PC-3 (cell line): ENCODE data around the gene MICB.

Experiments
- EZH2 ChIP-seq: fragments of 300-600 bp; sonication (generic); IDR thresholded peaks from one replicate; pipeline ENCODE4 v1.6.1; 2017; ENCODE audit warnings: antibody characterized with exemption, mild to moderate bottlenecking, low read length; ENCODE audit not compliant: unreplicated experiment
- EZH2phosphoT487 ChIP-seq: fragments of 300-600 bp; sonication (generic); IDR thresholded peaks from 2 replicates; pipeline ENCODE4 v1.6.1; 2018; ENCODE audit warnings: mild to moderate bottlenecking, antibody characterized with exemption, low read length, borderline replicate concordance
- TF ChIP-seq, protein P1 (sequence below): fragments of 300-600 bp; sonication (generic); conservative IDR thresholded peaks from 2 replicates; pipeline ENCODE4 v1.5.1; 2017; ENCODE audit warnings: antibody characterized with exemption, low read depth, mild to moderate bottlenecking, low read length

DNA sequence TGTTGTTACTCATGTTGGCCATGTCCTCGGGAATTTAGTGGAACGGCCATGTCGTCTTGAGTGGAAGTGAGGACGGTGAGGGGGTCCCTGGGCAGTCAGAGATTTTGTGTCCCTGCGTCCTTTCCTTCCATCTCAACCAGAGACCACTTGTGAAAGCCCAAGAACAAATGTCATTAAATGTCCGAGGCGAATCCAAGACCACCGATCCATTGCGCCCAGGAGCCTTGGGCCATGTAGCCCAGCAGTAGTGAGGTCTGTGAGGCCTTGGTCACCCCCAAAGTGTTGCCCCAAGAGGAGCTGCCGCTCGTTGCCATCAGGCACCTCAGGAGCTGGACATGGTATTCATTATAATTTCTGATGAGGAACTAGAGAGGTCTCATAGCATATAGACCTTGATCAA, 17.4 kb upstream of the MICB start:
- TF ChIP-seq, protein P1, sequence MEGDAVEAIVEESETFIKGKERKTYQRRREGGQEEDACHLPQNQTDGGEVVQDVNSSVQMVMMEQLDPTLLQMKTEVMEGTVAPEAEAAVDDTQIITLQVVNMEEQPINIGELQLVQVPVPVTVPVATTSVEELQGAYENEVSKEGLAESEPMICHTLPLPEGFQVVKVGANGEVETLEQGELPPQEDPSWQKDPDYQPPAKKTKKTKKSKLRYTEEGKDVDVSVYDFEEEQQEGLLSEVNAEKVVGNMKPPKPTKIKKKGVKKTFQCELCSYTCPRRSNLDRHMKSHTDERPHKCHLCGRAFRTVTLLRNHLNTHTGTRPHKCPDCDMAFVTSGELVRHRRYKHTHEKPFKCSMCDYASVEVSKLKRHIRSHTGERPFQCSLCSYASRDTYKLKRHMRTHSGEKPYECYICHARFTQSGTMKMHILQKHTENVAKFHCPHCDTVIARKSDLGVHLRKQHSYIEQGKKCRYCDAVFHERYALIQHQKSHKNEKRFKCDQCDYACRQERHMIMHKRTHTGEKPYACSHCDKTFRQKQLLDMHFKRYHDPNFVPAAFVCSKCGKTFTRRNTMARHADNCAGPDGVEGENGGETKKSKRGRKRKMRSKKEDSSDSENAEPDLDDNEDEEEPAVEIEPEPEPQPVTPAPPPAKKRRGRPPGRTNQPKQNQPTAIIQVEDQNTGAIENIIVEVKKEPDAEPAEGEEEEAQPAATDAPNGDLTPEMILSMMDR = no peak
- TF ChIP-seq EZH2phosphoT487 = no peak
- TF ChIP-seq EZH2 = no peak
